ENCODE data around the gene BPI.

Gene BPI

DNA sequence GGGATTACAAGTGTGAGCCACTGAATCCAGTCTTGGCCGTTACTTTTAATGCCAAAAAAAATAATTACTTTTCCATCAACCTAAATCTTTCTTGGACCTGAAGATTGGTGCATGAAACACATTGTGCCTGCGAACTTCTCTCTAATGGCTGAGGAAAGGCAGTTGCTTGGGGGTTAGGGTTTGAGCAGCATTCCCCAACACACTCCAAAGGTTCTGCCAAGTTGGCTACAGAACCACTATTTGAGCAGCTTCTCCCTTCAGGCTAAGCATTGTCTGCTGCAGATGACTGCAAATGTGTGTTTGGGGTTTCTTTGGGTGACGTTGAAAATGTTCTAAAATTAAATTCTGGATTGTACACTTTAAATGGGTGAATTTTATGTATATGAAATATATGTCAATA, 36.0 kb downstream of the BPI start:
- no peak overlapping the region for H3K27ac ChIP-seq (replicated peaks)
- TF ChIP-seq REST (IDR thresholded peaks at IDR 0.05; ENCODE audit: insufficient replicate concordance, low read depth) (no peak), POLR2AphosphoS5 (IDR thresholded peaks at IDR 0.05; ENCODE audit: low read depth) (no peak), SPI1 (IDR thresholded peaks at IDR 0.05; ENCODE audit: borderline replicate concordance, low read depth) (no peak), CTCF (IDR thresholded peaks at IDR 0.05; ENCODE audit: insufficient read depth, low read length) (no peak), GABPA (IDR thresholded peaks at IDR 0.05; ENCODE audit: low read depth) (no peak)
- no peak overlapping the region for H3K4me3 ChIP-seq (replicated peaks; ENCODE audit: insufficient read depth, low read length)
- no peaks in the 10 kb centered on the region for H3K27me3 ChIP-seq (ENCODE audit: insufficient read depth, poor library complexity, severe bottlenecking)
- DNase-seq (ENCODE audit: low read depth in 1 of 2, low spot score in 1 of 2): no peak

DNA sequence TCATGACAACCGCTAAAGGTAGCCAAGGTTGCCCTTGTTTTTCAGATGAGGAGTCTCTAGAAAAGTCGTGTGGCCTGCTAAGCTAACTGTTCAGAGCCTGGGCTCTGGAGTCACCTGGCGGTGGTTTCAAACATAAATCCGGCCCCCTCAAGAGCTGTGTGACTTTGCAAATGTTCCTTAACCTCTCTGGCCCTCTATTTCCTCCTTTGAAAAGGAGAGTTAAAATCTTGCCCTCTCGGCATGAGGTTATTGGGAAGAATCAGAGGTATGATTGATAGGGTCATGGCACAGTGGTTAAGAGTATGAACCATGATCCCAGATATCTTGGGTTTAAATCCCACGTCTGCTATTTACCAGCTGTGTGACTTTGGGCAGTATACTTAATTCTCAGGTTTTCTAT, 36.7 kb downstream of the BPI start:
- H3K27me3 ChIP-seq (ENCODE audit: insufficient read depth, poor library complexity, severe bottlenecking): no peaks in the 10 kb centered on the region
- no peak overlapping the region for H3K4me3 ChIP-seq (replicated peaks; ENCODE audit: insufficient read depth, low read length)
- DNase-seq (ENCODE audit: low read depth in 1 of 2, low spot score in 1 of 2): no peak
- no peak for TF ChIP-seq CTCF (IDR thresholded peaks at IDR 0.05; ENCODE audit: insufficient read depth, low read length)
- TF ChIP-seq GABPA (IDR thresholded peaks at IDR 0.05; ENCODE audit: low read depth): no peak
- TF ChIP-seq POLR2AphosphoS5 (IDR thresholded peaks at IDR 0.05; ENCODE audit: low read depth): no peak
- no peak for TF ChIP-seq SPI1 (IDR thresholded peaks at IDR 0.05; ENCODE audit: borderline replicate concordance, low read depth)
- TF ChIP-seq REST (IDR thresholded peaks at IDR 0.05; ENCODE audit: insufficient replicate concordance, low read depth): no peak
- H3K27ac ChIP-seq (replicated peaks): no peak overlapping the region

DNA sequence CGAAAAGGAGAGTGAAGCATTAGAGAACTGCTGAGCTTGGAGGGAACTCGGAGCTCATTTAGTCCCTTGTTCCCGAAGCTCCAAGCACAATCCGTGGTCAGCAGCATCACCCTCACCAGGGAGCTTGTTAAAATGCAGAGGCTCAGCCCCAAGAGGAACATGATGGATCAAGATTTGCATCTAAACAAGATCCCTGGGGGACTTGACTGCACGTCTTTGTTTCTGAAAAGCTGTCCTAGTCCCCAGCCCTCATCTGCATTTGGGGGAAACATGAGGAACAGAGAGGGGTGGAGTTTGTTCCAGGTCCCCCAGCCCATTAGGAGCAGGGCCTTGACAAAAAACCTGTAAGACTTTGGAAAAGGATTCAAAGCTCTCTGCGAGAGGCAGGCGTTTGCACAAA, 38.3 kb downstream of the BPI start:
- no peak overlapping the region for H3K4me3 ChIP-seq (replicated peaks; ENCODE audit: insufficient read depth, low read length)
- H3K27ac ChIP-seq (replicated peaks): no peak overlapping the region
- H3K27me3 ChIP-seq (ENCODE audit: insufficient read depth, poor library complexity, severe bottlenecking): no peaks in the 10 kb centered on the region
- no peak for DNase-seq (ENCODE audit: low read depth in 1 of 2, low spot score in 1 of 2)
- TF ChIP-seq CTCF (IDR thresholded peaks at IDR 0.05; ENCODE audit: insufficient read depth, low read length) (no peak), SPI1 (IDR thresholded peaks at IDR 0.05; ENCODE audit: borderline replicate concordance, low read depth) (no peak), POLR2AphosphoS5 (IDR thresholded peaks at IDR 0.05; ENCODE audit: low read depth) (no peak), REST (IDR thresholded peaks at IDR 0.05; ENCODE audit: insufficient replicate concordance, low read depth) (no peak), GABPA (IDR thresholded peaks at IDR 0.05; ENCODE audit: low read depth) (no peak)

Data from HL-60 (cell line).